Parathyroid adenoma (tissue), 2 donors: ENCODE measurements around the gene MTNR1B.

Experiments used
- H2AFZ ChIP-seq: fragments of 300-600 bp; sonication (generic); one replicate; pipeline ENCODE4 v1.7.0; 2017; ENCODE audit warnings: antibody characterized with exemption, mild to moderate bottlenecking
- H3K27ac ChIP-seq: fragments of 300-600 bp; sonication (generic); one replicate; pipeline ENCODE4 v1.7.0; 2017
- H3K27me3 ChIP-seq: fragments of 300-600 bp; sonication (generic); one replicate; pipeline ENCODE4 v1.7.0; 2017; ENCODE audit warnings: low read length; ENCODE audit not compliant: control insufficient read depth, insufficient read depth
- H3K36me3 ChIP-seq: fragments of 300-600 bp; sonication (generic); one replicate; pipeline ENCODE4 v1.7.0; 2017; ENCODE audit warnings: low read length; ENCODE audit not compliant: control insufficient read depth, insufficient read depth
- H3K4me1 ChIP-seq: fragments of 300-600 bp; sonication (generic); one replicate; pipeline ENCODE4 v1.7.0; 2017; ENCODE audit warnings: control low read depth
- H3K4me2 ChIP-seq: fragments of 300-600 bp; sonication (generic); one replicate; pipeline ENCODE4 v1.7.0; 2017; ENCODE audit warnings: low read length
- H3K4me3 ChIP-seq: fragments of 300-600 bp; sonication (generic); one replicate; pipeline ENCODE4 v1.7.0; 2017; ENCODE audit warnings: low read depth, low read length
- H3K79me2 ChIP-seq: fragments of 300-600 bp; sonication (generic); one replicate; pipeline ENCODE4 v1.7.0; 2017; ENCODE audit warnings: control low read depth
- H3K9ac ChIP-seq: fragments of 300-600 bp; sonication (generic); one replicate; pipeline ENCODE4 v1.7.0; 2017; ENCODE audit warnings: mild to moderate bottlenecking
- H3K9me3 ChIP-seq: fragments of 300-600 bp; sonication (generic); one replicate; pipeline ENCODE4 v1.7.0; 2017; ENCODE audit warnings: low read length; ENCODE audit not compliant: control insufficient read depth
- TF ChIP-seq, protein P1 (sequence below): fragments of 300-600 bp; sonication (generic); IDR thresholded peaks from one replicate; pipeline ENCODE4 v1.7.0; 2017; ENCODE audit warnings: antibody characterized with exemption, mild to moderate bottlenecking
- donor health status: primary hyperparathyroidism.

MTNR1B gene

DNA sequence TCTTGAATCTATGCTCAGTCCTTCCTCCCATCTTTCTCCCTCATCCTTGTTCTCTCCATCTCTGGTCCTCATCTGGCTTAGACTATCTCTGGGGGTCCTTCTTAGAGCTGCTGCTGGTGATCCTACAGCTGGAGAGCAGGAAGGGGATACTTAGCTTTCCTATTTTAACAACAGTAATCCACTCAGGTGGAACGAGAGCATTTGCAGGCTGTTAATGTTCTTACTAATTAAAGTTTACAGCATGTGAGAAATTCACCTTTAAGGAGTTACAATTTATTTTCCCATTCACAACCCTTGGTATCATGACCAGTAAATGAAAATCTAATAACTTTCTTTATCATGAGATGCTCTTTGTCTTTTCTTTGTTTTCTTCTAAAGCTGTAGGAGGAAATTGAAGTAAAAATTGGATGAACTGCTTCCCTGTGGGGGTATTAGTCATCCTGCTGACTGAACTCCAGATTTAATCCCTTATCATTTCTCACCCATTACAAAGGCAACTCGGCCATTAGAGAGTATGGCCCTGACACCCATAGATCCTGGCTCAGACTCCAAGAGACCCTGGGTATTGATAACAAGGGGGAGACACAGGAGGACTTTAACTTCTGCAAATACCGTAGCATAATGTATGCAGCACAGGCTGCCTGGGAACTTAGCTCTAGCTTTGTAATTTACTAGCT lies 37.6 kb upstream of the MTNR1B start:
- Histone ChIP-seq H3K27ac (no peak overlapping the region), H3K4me3 (no peak overlapping the region), H3K27me3 (no peaks in the 10 kb centered on the region), H3K9me3 (no peaks in the 10 kb centered on the region), H3K79me2 (no peaks in the 10 kb centered on the region), H3K9ac (no peak overlapping the region), H3K36me3 (no peaks in the 10 kb centered on the region), H3K4me1 (no peaks in the 10 kb centered on the region), H2AFZ (no peak overlapping the region), H3K4me2 (no peak overlapping the region)
- TF ChIP-seq, protein P1, sequence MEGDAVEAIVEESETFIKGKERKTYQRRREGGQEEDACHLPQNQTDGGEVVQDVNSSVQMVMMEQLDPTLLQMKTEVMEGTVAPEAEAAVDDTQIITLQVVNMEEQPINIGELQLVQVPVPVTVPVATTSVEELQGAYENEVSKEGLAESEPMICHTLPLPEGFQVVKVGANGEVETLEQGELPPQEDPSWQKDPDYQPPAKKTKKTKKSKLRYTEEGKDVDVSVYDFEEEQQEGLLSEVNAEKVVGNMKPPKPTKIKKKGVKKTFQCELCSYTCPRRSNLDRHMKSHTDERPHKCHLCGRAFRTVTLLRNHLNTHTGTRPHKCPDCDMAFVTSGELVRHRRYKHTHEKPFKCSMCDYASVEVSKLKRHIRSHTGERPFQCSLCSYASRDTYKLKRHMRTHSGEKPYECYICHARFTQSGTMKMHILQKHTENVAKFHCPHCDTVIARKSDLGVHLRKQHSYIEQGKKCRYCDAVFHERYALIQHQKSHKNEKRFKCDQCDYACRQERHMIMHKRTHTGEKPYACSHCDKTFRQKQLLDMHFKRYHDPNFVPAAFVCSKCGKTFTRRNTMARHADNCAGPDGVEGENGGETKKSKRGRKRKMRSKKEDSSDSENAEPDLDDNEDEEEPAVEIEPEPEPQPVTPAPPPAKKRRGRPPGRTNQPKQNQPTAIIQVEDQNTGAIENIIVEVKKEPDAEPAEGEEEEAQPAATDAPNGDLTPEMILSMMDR, result no peak

DNA sequence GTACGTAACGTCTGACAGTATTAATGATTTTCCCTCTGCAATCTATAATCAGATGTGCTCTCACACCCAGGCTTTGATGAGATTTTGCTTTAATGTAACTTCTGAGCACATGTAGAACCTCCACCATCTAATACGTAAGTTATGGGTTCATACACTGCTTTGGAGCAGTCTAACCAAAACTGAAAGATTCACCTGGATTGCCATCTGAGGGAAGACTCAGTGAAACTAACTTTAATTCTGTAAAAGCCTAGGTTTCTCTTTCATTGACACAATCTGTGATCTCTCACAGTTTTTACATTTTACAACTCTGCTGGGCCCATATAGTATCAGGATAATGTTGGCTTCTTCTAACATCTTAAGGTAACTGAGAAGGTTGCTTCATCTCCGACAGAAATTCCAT lies 30.1 kb upstream of the MTNR1B start:
- H3K27me3 ChIP-seq, result no peaks in the 10 kb centered on the region
- H3K9me3 ChIP-seq, result no peaks in the 10 kb centered on the region
- TF ChIP-seq, protein P1, result no peak
- H3K27ac ChIP-seq, result no peak overlapping the region
- H3K4me1 ChIP-seq, result no peaks in the 10 kb centered on the region
- H3K4me3 ChIP-seq, result no peak overlapping the region
- H3K36me3 ChIP-seq, result no peaks in the 10 kb centered on the region
- no peak overlapping the region for H3K9ac ChIP-seq
- H3K4me2 ChIP-seq, result no peak overlapping the region
- H2AFZ ChIP-seq, result no peak overlapping the region
- H3K79me2 ChIP-seq, result no peaks in the 10 kb centered on the region

DNA sequence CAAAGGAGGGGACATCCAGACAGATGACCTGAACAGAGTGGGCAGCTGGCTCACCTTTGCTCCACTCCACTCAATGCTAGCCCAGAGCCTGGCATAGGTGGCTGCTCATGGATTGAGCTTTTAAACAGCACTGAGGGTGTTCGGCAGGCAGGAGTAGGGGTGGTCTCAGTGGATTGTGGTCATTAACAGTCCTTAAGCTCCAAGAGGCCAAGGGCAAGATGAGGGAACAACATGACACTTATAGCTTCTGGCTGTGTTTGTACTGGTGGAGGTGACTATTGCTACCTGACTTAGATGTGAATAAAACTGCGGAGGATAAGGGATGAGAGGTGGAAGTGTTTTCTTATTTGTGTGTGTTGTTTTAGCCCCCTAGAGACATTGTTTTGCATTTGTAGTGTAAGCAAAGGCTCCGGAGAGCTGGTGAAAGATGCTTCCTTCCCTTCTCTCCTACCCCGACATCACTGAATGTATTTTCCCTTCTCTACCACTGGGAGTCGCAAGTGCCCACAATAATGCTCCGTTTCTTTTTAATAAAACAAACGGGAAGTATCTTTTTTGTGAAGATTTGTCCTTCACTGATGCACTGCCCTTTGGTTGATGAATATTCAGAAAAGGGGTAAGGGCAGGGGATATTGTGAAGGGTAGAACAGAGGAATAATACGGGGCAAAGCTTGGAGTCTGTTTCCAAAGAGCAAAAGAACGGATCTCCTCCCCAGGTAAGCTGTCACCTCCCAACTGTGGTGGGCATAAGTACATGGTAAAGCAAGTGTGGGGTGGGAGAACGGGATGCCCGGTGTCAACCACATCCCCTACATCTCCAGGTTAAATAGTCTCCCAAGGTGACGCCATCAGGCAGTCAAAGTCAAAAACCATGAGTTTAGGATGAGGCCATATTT lies 27.5 kb upstream of the MTNR1B start:
- H3K36me3 ChIP-seq, result no peaks in the 10 kb centered on the region
- no peaks in the 10 kb centered on the region for H3K4me1 ChIP-seq
- no peak overlapping the region for H2AFZ ChIP-seq
- no peaks in the 10 kb centered on the region for H3K27me3 ChIP-seq
- no peak overlapping the region for H3K4me3 ChIP-seq
- TF ChIP-seq, protein P1, result peak; percentile 15
- no peaks in the 10 kb centered on the region for H3K79me2 ChIP-seq
- no peak overlapping the region for H3K4me2 ChIP-seq
- no peak overlapping the region for H3K9ac ChIP-seq
- H3K9me3 ChIP-seq, result no peaks in the 10 kb centered on the region
- no peak overlapping the region for H3K27ac ChIP-seq

DNA sequence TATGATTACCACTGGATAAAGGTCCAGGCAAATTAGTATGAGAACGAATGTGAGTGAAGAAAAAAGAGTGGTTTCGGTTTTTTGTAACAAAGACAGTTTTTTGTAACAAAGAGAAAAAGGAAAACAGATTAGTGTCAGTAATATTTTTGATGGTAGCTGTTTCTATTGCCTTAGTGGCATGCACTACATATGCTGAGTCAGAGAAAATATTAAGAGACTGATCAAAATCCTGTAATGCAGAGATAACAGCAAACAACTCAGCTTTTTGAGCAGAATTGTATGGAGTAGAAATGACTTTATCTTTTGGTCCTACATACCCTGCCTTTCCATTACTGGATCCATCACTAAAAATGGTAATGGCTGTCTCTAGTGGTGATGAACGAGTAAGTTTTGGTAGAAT lies 22.7 kb upstream of the MTNR1B start:
- Histone ChIP-seq H3K4me2 (no peak overlapping the region), H2AFZ (no peak overlapping the region), H3K4me1 (no peaks in the 10 kb centered on the region), H3K36me3 (no peaks in the 10 kb centered on the region), H3K27ac (no peak overlapping the region), H3K9ac (no peak overlapping the region), H3K27me3 (no peaks in the 10 kb centered on the region), H3K79me2 (no peaks in the 10 kb centered on the region), H3K9me3 (no peaks in the 10 kb centered on the region), H3K4me3 (no peak overlapping the region)
- TF ChIP-seq, protein P1, result no peak
